Small intestine (tissue), 7 donors: ENCODE measurements around the gene GPER1. TPM values are rescaled to one million over a fixed set of nuclear protein-coding genes. Genes with fewer than 3 reads are reported as not detected.

ENCODE experiments used
- DNase-seq, 2 donors: peaks; one replicate each; pipeline versions ENCODE4 v3.0.0 to v3.0.0-alpha.2; 2013
- FAIRE-seq: peaks from 2 replicates; lab custom pipeline; 2012; peaks lifted over from hg19 to GRCh38; lab: Jason Lieb, UNC
- H3K27ac ChIP-seq, 3 donors: one replicate each; pipeline ENCODE4 v1.5.1; 2013; ENCODE audit warnings: low read length in 2 of 3, mild to moderate bottlenecking in 2 of 3, control low read depth in 1 of 3, inconsistent platforms in 1 of 3, low read depth in 1 of 3, moderate library complexity in 1 of 3
- H3K27me3 ChIP-seq, 3 donors: one replicate each; pipeline ENCODE4 v1.6.1; 2013; ENCODE audit warnings: low read length in 3 of 3, inconsistent platforms in 1 of 3; ENCODE audit not compliant: control insufficient read depth in 3 of 3, insufficient read depth in 3 of 3
- H3K36me3 ChIP-seq, 3 donors: one replicate each; pipeline ENCODE4 v1.6.1; 2013; ENCODE audit warnings: low read length in 3 of 3, inconsistent platforms in 1 of 3, low read depth in 1 of 3, mild to moderate bottlenecking in 1 of 3, moderate library complexity in 1 of 3; ENCODE audit not compliant: control insufficient read depth in 3 of 3, insufficient read depth in 2 of 3
- H3K4me1 ChIP-seq, 3 donors: one replicate each; pipeline ENCODE4 v1.6.1; 2013; ENCODE audit warnings: low read length in 2 of 3, inconsistent platforms in 1 of 3, low read depth in 1 of 3, mild to moderate bottlenecking in 1 of 3, moderate library complexity in 1 of 3; ENCODE audit not compliant: control insufficient read depth in 3 of 3, insufficient read depth in 2 of 3
- H3K4me3 ChIP-seq, 3 donors: one replicate each; pipeline ENCODE4 v1.5.1; 2013; ENCODE audit warnings: low read length in 3 of 3, control low read depth in 1 of 3, inconsistent platforms in 1 of 3, low read depth in 1 of 3, mild to moderate bottlenecking in 1 of 3, moderate library complexity in 1 of 3
- H3K9me3 ChIP-seq, 2 donors: one replicate each; pipeline ENCODE4 v1.6.1; 2013; ENCODE audit warnings: low read depth in 1 of 2, low read length in 1 of 2; ENCODE audit not compliant: control insufficient read depth in 2 of 2, insufficient read depth in 1 of 2
- WGBS, 3 donors: extraction: QIAGEN DNeasy Blood & Tissue Kit; methylation state at CpG; one replicate each; pipeline ENCODE4 v1.1.7; 2013; 5-methylcytosine and 5-hydroxymethylcytosine counted together
- polyA plus RNA-seq, 4 donors: library from polyadenylated mRNA; stranded (reverse) in 3 of 4; unstranded in 1 of 4; fragments of 200-250 nt in 3 of 4; fragments of 120-200 nt in 1 of 4; gene quantifications; one replicate each; pipeline versions ENCODE4 v1.2.1 to v1.2.3, GENCODE V29; 2013
- donor health status: healthy with polysubstance abuse.
- donor health status: control.
- donor health status: control.
- donor health status: Bipolar disorder and iron deficiency.
- donor health status: healthy.

The GPER1 gene
- polyA plus RNA-seq, 4 donors = 0.54 to 4.7 (median 0.99) TPM

DNA sequence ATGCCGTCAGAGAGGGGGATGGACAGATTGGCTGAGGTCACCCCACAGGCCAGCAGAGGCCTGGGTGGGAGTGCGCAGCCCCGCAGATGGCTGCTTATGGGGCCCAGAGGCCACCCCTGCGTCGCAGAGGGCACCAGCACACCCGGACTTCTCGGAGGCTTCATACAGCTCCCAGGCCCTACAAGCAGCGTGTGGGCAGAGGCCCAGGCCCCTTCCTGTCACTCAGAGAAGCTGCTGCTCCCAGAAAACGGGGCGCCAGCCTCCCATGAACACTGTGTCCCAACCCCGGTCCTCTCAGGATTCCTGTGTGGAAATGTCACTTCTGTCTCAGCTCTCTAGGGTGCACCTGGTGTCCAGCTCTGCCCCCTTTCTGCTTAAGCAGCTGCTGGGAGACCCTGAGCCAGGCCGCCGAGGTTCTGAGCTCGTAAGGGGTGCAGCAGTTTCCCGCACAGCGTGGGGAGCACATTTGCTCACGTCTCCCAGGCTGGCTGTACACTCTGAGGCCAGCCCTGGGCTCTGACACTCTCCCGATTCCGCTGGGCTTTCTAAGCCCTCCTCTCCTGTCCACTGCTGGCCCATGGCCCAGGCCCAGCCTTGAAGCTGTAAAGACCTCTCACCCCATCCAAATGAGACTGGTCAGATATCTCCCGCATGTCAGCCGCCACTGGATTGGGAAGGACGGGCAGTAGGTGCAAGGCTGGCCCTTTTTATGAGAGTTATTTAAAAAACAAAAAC lies 36.8 kb upstream of the GPER1 start:
- WGBS, 3 donors = 82 to 93% (median 91%) methylated on average over 22 of the region's 22 CpGs
- Histone ChIP-seq H3K27ac (no peak overlapping the region), H3K9me3 (no peaks in the 10 kb centered on the region), H3K4me3 (no peak overlapping the region), H3K36me3 (peaks cover 0 to 41% (median 0%) of the 10 kb centered on the region in 3 donors), H3K27me3 (no peaks in the 10 kb centered on the region), H3K4me1 (peaks cover 0 to 27% (median 0%) of the 10 kb centered on the region in 3 donors)
- DNase-seq = no peak
- no peak for FAIRE-seq

DNA sequence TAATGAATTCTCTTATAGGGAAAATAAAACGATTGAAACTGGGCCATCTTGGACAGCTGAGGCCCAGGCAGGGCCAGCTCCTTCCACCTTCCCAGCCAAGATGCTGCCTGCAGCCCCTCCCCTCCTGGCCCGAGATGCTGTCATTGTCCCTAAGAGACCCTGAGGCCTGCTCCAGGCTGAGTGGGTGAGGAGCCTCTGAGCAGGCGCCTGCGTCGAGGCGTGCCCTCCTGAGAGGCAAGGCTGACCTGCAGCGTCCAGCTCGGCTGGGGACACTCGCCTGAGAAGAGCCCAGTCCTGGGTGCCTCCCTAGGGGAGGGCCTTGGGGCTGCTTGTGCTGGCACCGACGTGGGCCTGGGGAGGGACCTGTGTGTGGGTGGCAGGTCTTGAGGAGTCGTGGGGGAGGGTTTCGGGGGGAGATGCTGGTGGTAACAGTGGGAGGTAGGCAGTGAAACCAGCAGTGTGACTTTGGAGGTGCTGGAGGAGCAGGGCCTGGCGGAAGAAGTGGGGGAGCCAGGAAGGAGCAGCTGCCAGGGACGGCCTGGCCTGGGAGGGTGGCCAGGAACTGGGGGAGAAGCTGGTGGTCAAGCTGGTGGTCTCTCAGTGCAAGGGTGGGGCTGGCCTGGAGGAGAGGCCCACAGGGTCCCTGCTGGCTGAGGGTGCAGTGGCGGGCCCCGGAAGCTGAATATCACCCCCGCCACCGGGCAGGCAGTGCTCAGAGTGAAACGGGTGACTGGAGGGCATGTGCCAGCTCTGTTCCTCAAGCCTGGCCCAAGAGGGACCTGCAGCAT lies 35.7 kb upstream of the GPER1 start:
- Histone ChIP-seq H3K4me1 (peaks cover 0 to 16% (median 0%) of the 10 kb centered on the region in 3 donors), H3K9me3 (no peaks in the 10 kb centered on the region), H3K36me3 (peaks cover 0 to 43% (median 0%) of the 10 kb centered on the region in 3 donors), H3K4me3 (no peak overlapping the region), H3K27ac (peak overlapping the region in 1 of 3 donors; percentile 67), H3K27me3 (no peaks in the 10 kb centered on the region)
- no peak for FAIRE-seq
- WGBS, 3 donors = 65 to 86% (median 81%) methylated on average over 19 to 20 of the region's 20 CpGs
- DNase-seq = no peak

- FAIRE-seq (no peak), DNase-seq (no peak)
- H3K9me3 ChIP-seq = no peaks in the 10 kb centered on the region
- peaks cover 0 to 13% (median 0%) of the 10 kb centered on the region in 3 donors for H3K4me1 ChIP-seq
- WGBS, 3 donors = 76 to 87% (median 87%) methylated on average over 17 of the region's 17 CpGs
- peaks cover 0 to 46% (median 0%) of the 10 kb centered on the region in 3 donors for H3K36me3 ChIP-seq
- no peaks in the 10 kb centered on the region for H3K27me3 ChIP-seq
- peak overlapping the region in 1 of 3 donors; percentile 70 for H3K27ac ChIP-seq
- no peak overlapping the region for H3K4me3 ChIP-seq
These were observed 34.9 kb upstream of the GPER1 start for GRCh38 chr7:1053002-1053411.

DNA sequence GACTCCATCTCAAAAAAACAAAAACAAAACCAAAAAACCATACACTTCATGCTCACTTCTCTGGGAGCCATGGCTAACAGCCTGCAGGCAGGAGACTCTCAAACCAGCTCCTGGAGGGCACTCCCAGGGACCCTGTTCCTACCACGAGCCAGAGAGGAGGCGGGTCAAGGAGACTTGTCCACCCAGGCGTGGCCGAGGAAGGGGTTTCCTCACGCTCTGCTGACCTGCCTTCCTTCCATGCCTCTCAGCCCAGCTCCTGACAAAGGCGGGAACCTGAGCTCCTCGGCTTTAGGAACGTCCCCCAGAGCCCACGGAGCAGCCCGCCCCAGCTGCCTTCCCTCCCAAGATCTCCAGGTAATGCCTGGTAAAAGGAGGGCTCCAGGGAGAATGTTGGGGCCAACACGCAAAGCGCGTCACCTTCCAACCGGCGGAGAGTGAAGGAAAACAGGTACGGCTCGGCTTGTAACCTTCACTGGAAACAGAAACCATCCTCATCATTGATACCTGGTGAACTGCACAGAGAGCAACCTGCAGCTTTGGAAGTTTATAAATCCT lies 34.0 kb upstream of the GPER1 start:
- Histone ChIP-seq H3K27ac (peak overlapping the region in 1 of 3 donors; percentile 41), H3K4me3 (no peak overlapping the region), H3K4me1 (peaks cover 0 to 13% (median 0%) of the 10 kb centered on the region in 3 donors), H3K9me3 (peaks cover 0 to 8% of the 10 kb centered on the region in 2 donors), H3K27me3 (no peaks in the 10 kb centered on the region), H3K36me3 (peaks cover 0 to 50% (median 0%) of the 10 kb centered on the region in 3 donors)
- no peak for FAIRE-seq
- 85 to 91% (median 88%) methylated on average over 17 of the region's 17 CpGs for WGBS, 3 donors
- no peak for DNase-seq

DNA sequence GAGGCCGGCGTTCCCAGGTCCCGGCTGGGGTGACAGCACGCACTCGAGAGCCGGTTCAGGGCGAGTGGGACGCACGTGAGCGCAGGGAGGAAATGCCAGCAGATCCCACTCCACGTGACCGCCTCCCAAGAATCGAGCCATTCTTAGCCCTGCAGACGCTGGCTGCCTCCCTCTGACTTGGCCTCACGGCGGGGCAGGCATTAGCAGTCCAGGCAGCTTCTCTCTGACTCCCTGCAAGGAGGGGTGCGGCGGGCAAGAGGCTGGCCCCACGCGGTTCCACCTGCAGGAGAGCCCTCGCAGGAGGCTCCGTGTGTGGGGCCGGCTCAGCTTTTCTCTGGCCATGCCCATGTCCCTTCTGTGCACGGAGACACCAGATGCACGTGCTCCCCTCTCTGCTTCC lies 33.5 kb upstream of the GPER1 start:
- Histone ChIP-seq H3K9me3 (peaks cover 0 to 8% of the 10 kb centered on the region in 2 donors), H3K4me3 (no peak overlapping the region), H3K27ac (peak overlapping the region in 2 of 3 donors; percentile 41 to 42), H3K27me3 (no peaks in the 10 kb centered on the region), H3K36me3 (peaks cover 0 to 50% (median 0%) of the 10 kb centered on the region in 3 donors), H3K4me1 (peaks cover 0 to 13% (median 2%) of the 10 kb centered on the region in 3 donors)
- no peak for DNase-seq
- FAIRE-seq = no peak
- WGBS, 3 donors = 63 to 87% (median 82%) methylated on average over 25 of the region's 25 CpGs

DNA sequence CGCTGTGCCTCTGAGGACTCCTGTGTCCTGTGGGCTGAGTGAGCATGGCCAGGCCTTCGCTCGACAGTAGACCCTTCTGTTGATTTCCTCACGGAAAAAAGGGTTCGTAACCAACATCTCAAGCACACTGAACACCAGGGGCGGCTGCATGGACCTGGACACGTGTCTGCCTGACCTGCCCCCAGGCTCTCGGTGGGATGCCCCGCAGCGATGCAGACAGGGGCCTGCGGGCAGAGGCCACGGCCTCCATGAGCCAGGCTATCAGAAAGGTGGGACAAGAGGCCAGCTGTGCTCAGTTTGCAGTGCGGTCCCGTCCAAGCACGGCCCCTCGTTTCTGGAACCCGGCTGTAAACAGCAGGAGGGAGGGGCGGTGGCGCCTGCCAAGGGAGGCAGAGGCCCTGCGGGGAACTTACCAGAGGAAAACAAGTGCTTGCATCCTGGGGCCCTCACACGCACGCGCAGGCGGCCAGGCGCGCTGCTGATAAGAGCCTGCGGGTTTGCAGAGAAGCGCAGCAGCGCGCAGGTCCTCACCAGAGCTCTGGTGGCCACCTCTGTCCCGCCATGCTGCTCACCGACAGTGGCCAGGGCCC lies 33.0 kb upstream of the GPER1 start:
- Histone ChIP-seq H3K27ac (peak overlapping the region in 2 of 3 donors; percentile 42 to 49), H3K9me3 (peaks cover 0 to 8% of the 10 kb centered on the region in 2 donors), H3K36me3 (peaks cover 0 to 49% (median 0%) of the 10 kb centered on the region in 3 donors), H3K4me3 (no peak overlapping the region), H3K4me1 (peaks cover 0 to 14% (median 5%) of the 10 kb centered on the region in 3 donors), H3K27me3 (peaks cover 0 to under 1% (median 0%) of the 10 kb centered on the region in 3 donors)
- 33 to 83% (median 72%) methylated on average over 32 of the region's 32 CpGs for WGBS, 3 donors
- FAIRE-seq (no peak), DNase-seq (peak in 1 of 2 donors; percentile 61)

DNA sequence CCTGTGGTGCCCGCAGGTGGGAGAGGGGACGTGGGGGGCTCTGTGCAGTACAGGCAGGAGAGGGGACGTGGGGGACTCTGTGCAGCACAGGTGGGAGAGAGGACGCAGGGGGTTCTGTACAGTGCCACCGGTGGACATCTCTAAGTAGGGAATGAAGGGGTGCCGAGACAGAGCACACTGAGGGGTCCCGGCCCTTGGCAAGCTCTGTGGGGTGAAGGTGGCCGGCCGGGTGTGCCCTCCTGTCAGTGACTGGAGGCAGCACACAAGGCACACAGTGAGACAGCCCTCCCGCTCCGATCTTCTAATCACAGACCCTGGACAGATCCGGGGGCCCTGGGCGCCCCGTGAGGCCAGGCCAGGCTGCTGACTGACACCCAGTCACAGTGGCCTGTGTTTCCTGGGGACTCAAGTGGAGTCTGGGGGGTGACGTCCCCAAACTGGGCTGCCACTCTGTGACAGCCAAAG lies 32.4 kb upstream of the GPER1 start:
- Histone ChIP-seq H3K27me3 (peaks cover 0 to 3% (median 0%) of the 10 kb centered on the region in 3 donors), H3K36me3 (peaks cover 0 to 45% (median 0%) of the 10 kb centered on the region in 3 donors), H3K4me3 (no peak overlapping the region), H3K4me1 (peaks cover 0 to 19% (median 7%) of the 10 kb centered on the region in 3 donors), H3K9me3 (peaks cover 0 to 8% of the 10 kb centered on the region in 2 donors), H3K27ac (peak overlapping the region in 1 of 3 donors; percentile 49)
- FAIRE-seq = no peak
- DNase-seq = no peak
- 58 to 81% (median 76%) methylated on average over 12 to 15 of the region's 15 CpGs for WGBS, 3 donors
